NT2/D1 (cell line): Measurements from ENCODE around the gene NPC2.
"Not testable (repeated sequence)": the region's sequence is repeated elsewhere in the genome, so short reads cannot be mapped to it uniquely, and the experiment has no call there.

Experiments used
- DNase-seq: peaks from one replicate; pipeline ENCODE4 v3.0.0-alpha.2; 2011; ENCODE audit warnings: low read depth, low spot score
- H3K27me3 ChIP-seq: 2 replicates; pipeline ENCODE4 v1.6.0; 2011; ENCODE audit warnings: mild to moderate bottlenecking; ENCODE audit not compliant: insufficient read length, insufficient read depth
- H3K36me3 ChIP-seq: 2 replicates; pipeline ENCODE4 v1.6.1; 2011; ENCODE audit warnings: mild to moderate bottlenecking, low read length, mixed read lengths; ENCODE audit not compliant: insufficient read depth, insufficient read length
- H3K4me1 ChIP-seq: 2 replicates; pipeline ENCODE4 v1.5.1; 2011; ENCODE audit not compliant: insufficient read depth, insufficient read length
- H3K4me3 ChIP-seq: 2 replicates; pipeline ENCODE4 v1.5.1; 2011; ENCODE audit warnings: low read depth; ENCODE audit not compliant: insufficient read length
- H3K9ac ChIP-seq: 2 replicates; pipeline ENCODE4 v1.6.0; 2011; ENCODE audit warnings: low read depth; ENCODE audit not compliant: insufficient read length
- H3K9me3 ChIP-seq: 2 replicates; pipeline ENCODE4 v1.5.1; 2011; ENCODE audit warnings: mild to moderate bottlenecking, low read length; ENCODE audit not compliant: insufficient read depth
- SUZ12 ChIP-seq: IDR thresholded peaks from 2 replicates; pipeline ENCODE4 v1.6.1; 2011; ENCODE audit not compliant: insufficient read length, insufficient read depth; ENCODE audit errors: extremely low read depth
- YY1 ChIP-seq: IDR thresholded peaks from 2 replicates; pipeline ENCODE4 v1.6.1; 2011; ENCODE audit not compliant: insufficient read length, insufficient read depth
- ZNF274 ChIP-seq: IDR thresholded peaks from 2 replicates; pipeline ENCODE4 v1.6.1; 2011; ENCODE audit warnings: mild to moderate bottlenecking, low read depth, low read length

Gene NPC2

DNA sequence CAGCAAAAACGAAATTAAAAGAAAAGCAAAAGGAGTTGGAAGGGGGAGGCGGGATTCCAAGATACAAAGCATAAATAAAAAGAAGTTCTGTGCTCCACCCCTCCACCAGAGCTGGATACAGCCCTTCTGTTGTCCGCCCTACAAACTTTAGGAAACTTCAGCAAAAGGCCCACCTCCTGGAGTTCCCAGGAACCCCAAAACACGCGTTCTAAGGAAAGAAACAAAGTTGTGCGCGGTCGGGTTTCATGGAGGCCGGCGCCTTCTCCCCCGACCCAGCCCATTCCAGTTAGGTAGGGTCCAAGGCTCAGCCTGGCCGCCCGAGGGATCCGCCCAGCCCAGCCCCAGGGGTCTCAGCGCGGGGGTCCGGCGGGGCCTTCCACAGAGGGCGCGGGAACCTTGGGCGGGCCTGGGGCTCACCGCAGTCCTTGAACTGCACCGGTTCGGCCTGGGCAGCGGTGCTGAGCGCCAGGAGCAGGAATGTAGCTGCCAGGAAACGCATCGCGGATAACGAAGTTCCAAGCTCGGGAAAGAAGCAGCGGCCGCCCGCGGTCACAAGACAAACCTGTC lies at the start of gene NPC2:
Gene NPC2 (minus strand): TSS at position 530 of the 567 bp plus-strand sequence. CDS start 31 bp downstream, at position 499.
- no peak for DNase-seq
- TF ChIP-seq ZNF274, result no peak
- no peak for TF ChIP-seq SUZ12
- TF ChIP-seq YY1, result no peak
- peak within 1 kb of the TSS; percentile 89 for H3K4me3 ChIP-seq
- H3K36me3 ChIP-seq, result peaks cover 24% of the 10 kb centered on the region
- H3K4me1 ChIP-seq, result peaks cover 2% of the 10 kb centered on the region
- no peaks in the 10 kb centered on the region for H3K9me3 ChIP-seq
- H3K27me3 ChIP-seq, result no peaks in the 10 kb centered on the region
- peak within 1 kb of the TSS; percentile 97 for H3K9ac ChIP-seq

GRCh38 chr14:74542056-74542685 lies 49.1 kb upstream of the NPC2 start:
- no peaks in the 10 kb centered on the region for H3K9me3 ChIP-seq

GRCh38 chr14:74541225-74541624 lies 48.1 kb upstream of the NPC2 start:
- no peak for TF ChIP-seq YY1
- TF ChIP-seq SUZ12, result no peak
- no peak for TF ChIP-seq ZNF274

More at GRCh38 chr14:74542056-74542685, 49.1 kb upstream of the NPC2 start:
- Histone ChIP-seq H3K27me3 (no peaks in the 10 kb centered on the region), H3K36me3 (no peaks in the 10 kb centered on the region), H3K4me3 (no peak overlapping the region), H3K9ac (no peak overlapping the region), H3K4me1 (no peaks in the 10 kb centered on the region)
- DNase-seq, result no peak
- TF ChIP-seq ZNF274, result no peak
- TF ChIP-seq SUZ12, result no peak
- TF ChIP-seq YY1, result no peak

DNA sequence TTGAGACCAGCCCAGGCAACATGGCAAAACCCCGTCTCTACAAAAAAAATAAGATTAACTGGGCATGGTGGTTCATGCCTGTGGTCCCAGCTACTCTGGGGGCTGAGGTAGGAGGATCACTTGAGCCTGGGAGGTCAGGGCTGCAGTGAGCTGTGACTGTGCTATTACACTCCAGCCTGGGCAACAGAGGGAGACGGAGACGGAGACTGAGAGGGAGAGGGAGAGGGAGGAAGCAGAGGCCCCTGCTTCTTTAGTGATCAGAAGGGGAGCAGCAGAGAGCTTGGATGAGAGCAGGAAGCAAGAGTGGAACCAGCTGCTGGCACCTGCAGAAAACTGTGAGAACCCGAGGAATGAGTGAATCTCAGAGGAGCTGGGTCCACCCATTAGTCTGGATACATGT lies 46.4 kb upstream of the NPC2 start:
- H3K36me3 ChIP-seq, result no peaks in the 10 kb centered on the region
- no peaks in the 10 kb centered on the region for H3K27me3 ChIP-seq

More at GRCh38 chr14:74541225-74541624, 48.1 kb upstream of the NPC2 start:
- no peaks in the 10 kb centered on the region for H3K36me3 ChIP-seq
- no peaks in the 10 kb centered on the region for H3K9me3 ChIP-seq
- H3K4me1 ChIP-seq, result no peaks in the 10 kb centered on the region
- no peak for DNase-seq
- no peaks in the 10 kb centered on the region for H3K27me3 ChIP-seq
- H3K4me3 ChIP-seq, result no peak overlapping the region
- no peak overlapping the region for H3K9ac ChIP-seq

GRCh38 chr14:74538411-74539391 lies 45.6 kb upstream of the NPC2 start:
- DNase-seq, result no peak
- no peaks in the 10 kb centered on the region for H3K9me3 ChIP-seq
- H3K4me3 ChIP-seq, result no peak overlapping the region
- TF ChIP-seq YY1 (no peak), SUZ12 (no peak), ZNF274 (no peak)
- H3K27me3 ChIP-seq, result no peaks in the 10 kb centered on the region
- H3K36me3 ChIP-seq, result no peaks in the 10 kb centered on the region
- H3K4me1 ChIP-seq, result no peaks in the 10 kb centered on the region
- no peak overlapping the region for H3K9ac ChIP-seq

More for the DNA sequence above, 46.4 kb upstream of the NPC2 start:
- no peak overlapping the region for H3K4me3 ChIP-seq
- H3K9ac ChIP-seq, result no peak overlapping the region
- H3K4me1 ChIP-seq, result no peaks in the 10 kb centered on the region
- H3K9me3 ChIP-seq, result no peaks in the 10 kb centered on the region
- no peak for DNase-seq
- no peak for TF ChIP-seq YY1
- no peak for TF ChIP-seq ZNF274
- no peak for TF ChIP-seq SUZ12

GRCh38 chr14:74536336-74536735 lies 43.2 kb upstream of the NPC2 start:
- H3K4me3 ChIP-seq, H3K36me3 ChIP-seq, H3K4me1 ChIP-seq, H3K9me3 ChIP-seq, H3K27me3 ChIP-seq, DNase-seq, H3K9ac ChIP-seq: not testable (repeated sequence)

DNA sequence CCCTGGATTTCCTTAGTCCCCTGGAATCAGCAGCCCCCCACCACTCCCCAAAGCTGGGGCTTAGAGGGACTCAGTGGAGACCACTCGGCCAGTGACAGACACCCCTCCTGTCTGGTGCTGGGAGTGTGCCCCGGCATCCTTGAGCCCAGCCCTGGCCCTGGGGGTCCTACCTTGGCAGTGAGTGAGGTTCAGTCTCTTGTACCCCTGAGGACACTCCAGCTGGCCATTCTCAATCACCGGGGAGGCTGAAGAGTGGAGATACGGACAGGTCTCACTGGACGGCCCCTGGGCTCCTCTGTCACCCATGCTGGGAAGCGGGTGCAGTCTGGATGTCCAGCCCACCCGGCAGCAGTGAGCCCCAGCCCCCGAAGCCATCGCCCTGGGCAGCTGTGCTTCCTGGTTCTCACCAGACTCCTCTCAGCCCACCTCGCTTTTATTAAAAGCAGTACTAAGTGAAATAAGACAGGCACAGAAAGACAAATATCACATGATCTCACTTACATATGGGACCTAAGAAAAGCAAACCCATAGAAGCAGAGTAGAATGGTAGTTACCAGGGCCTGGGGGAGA lies 42.7 kb upstream of the NPC2 start:
- H3K4me1 ChIP-seq, result no peaks in the 10 kb centered on the region
- no peak overlapping the region for H3K9ac ChIP-seq
- DNase-seq, result no peak
- no peaks in the 10 kb centered on the region for H3K36me3 ChIP-seq
- H3K27me3 ChIP-seq, result no peaks in the 10 kb centered on the region
- H3K4me3 ChIP-seq, result no peak overlapping the region
- TF ChIP-seq SUZ12, result no peak
- no peak for TF ChIP-seq YY1
- TF ChIP-seq ZNF274, result no peak
- H3K9me3 ChIP-seq, result no peaks in the 10 kb centered on the region
